Endothelial cell of umbilical vein (primary cell): ENCODE results near the gene TMCO1.

Source experiments
- CTCF ChIP-seq, 2 donors: IDR thresholded peaks; 1 replicate in 1 of 2; 2 replicates in 1 of 2; pipeline ENCODE4 v1.5.1; 2011; ENCODE audit warnings: low read length in 2 of 2, mild to moderate bottlenecking in 2 of 2, moderate library complexity in 2 of 2, control low read depth in 1 of 2, inconsistent platforms in 1 of 2, low read depth in 1 of 2; ENCODE audit not compliant: insufficient read depth in 1 of 2; ENCODE audit errors: extremely low read depth in 1 of 2
- EZH2 ChIP-seq: IDR thresholded peaks from 2 replicates; pipeline ENCODE4 v1.6.1; 2012; ENCODE audit warnings: borderline replicate concordance, low read depth, mild to moderate bottlenecking, moderate library complexity, low read length, inconsistent platforms; ENCODE audit not compliant: severe bottlenecking
- FOS ChIP-seq: IDR thresholded peaks from 2 replicates; pipeline ENCODE4 v1.6.1; 2011; ENCODE audit warnings: mild to moderate bottlenecking, low read length, moderate library complexity, borderline replicate concordance; ENCODE audit not compliant: insufficient read depth
- GATA2 ChIP-seq: IDR thresholded peaks from 2 replicates; pipeline ENCODE4 v1.7.0; 2011; ENCODE audit warnings: low read depth, mild to moderate bottlenecking, moderate library complexity, mixed read lengths, low read length; ENCODE audit not compliant: insufficient read length, insufficient read depth
- JUN ChIP-seq: IDR thresholded peaks from 2 replicates; pipeline ENCODE4 v1.6.1; 2011; ENCODE audit warnings: borderline replicate concordance, low read depth; ENCODE audit not compliant: insufficient read length, insufficient read depth
- MYC ChIP-seq: IDR thresholded peaks from one replicate; pipeline ENCODE4 v1.6.1; 2011; ENCODE audit warnings: mild to moderate bottlenecking, low read depth, low read length
- POLR2A ChIP-seq: IDR thresholded peaks from 2 replicates; pipeline ENCODE4 v1.6.1; 2012; ENCODE audit warnings: low read depth, mild to moderate bottlenecking, control low read depth, low read length
- POLR2AphosphoS5 ChIP-seq: IDR thresholded peaks from 2 replicates; pipeline ENCODE4 v1.6.1; 2012; ENCODE audit warnings: low read depth, mild to moderate bottlenecking, control low read depth, low read length, moderate library complexity; ENCODE audit not compliant: insufficient read depth

GRCh38 chr1:165799387-165799786 is 30.7 kb upstream of the TMCO1 start:
- TF ChIP-seq POLR2A (no peak), CTCF (IDR thresholded peaks at IDR 0.05; ENCODE audit: extremely low read depth in 1 of 2, insufficient read depth in 1 of 2, low read depth in 1 of 2, low read length in 2 of 2) (no peak), MYC (no peak), FOS (no peak), POLR2AphosphoS5 (no peak), JUN (no peak), GATA2 (no peak), EZH2 (no peak)
